ENCODE results near the gene GMPPB.
A peak's percentile ranks its signal among the peaks of the same experiment; 100 is the strongest.
"Not testable (repeated sequence)": the region's sequence is repeated elsewhere in the genome, so short reads cannot be mapped to it uniquely, and the experiment has no call there.

The GMPPB gene

DNA sequence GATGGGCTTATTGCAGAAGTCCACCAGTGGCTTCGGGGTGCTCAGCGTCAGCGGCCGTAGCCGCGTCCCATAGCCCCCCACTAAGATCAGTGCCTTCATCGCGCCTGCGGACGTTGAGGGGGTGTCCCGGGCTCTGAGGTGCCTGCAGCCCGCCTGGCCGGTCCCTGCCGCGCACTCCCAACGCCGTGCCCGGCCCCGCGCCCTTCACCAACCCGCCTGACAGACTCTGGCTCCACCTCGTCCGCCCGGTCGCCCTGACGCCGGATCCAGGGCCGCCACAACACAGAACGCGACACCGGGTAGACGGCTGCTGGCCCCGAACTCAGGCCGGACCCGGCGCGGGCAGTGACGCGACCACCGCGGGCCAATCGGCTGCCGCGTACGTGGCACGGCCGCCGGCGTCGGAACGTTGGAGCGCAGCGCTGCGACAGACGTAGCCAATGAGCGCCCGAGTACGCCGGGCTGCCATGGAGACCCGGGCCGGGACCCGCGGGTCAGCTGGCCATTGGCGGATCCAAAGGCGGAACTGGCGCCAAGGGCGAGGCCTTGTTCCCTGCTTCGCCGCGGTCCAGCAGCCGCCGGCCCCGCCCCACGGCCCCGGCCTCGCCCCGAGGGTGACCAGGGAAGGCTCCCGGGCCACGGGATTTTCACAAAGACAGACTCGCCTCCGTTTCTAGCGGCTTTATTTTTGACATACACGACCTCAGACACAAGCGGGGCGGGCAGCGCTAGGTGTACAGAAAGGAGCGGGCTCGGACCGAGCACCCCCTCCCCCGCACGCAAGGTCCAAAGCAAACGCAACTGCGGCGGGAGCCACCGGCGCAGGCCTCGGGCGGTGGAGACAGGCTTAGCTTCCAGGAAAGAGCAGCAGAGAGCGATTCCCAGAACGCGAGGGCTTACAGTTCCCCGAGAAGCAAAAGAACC, at the start of gene GMPPB:
GMPPB (minus strand) TSS at position 324 of the 924 bp plus-strand sequence; CDS start at position 99, 225 bp downstream.
- peak; percentile 90 for DNase-seq

DNA sequence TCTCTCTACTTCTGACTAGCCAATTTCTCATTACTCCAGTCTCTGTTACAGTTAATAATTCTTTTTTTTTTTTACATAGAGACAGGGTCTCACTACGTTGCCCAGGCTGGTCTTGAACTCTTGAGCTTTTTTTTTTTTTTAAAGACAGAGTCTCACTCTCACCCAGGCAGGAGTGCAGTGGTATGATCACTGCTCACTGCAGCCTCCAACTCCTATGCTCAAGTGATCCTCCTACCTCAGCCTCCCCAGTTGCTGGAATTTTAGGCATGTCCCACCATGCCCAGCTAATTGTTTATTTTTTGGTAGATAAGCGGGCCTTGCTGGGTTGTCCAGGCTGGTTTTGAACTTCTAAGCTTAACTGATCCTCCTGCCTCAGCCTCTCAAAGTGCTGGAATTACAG, 49.0 kb upstream of the GMPPB start:
- no peak for DNase-seq

- DNase-seq, result no peak
These were observed 47.7 kb upstream of the GMPPB start for GRCh38 chr3:49771340-49771938.

- DNase-seq, result no peak
These were observed 46.2 kb upstream of the GMPPB start for GRCh38 chr3:49769926-49770325.

DNA sequence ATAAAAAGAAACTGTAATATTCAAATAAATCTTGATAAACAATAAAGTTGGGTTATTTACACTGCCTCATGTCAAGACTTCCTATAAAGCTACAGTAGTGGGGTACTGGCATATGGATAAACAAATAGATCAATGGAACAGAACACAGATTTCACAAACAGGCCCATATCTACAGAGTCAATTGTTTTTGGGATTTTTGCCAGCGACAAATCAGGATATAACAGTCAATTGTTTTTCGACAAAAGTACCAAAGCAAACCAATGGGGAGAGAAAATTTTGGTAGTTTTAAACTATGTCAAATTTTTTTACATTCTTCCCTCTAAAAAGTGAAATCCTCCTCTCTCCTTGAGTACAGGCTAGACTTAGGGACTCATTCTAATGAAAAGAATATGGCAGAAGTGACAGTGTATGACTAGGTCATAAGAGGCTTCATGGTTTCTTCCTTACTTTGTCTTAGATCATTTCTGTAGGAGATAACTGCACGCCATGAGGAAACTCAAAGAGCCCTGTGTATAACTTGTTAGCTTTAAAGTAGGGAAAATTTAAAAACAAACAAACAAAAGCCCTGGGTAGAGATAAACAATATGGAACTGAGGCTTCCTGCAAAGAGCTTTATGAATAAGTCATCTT, 45.6 kb upstream of the GMPPB start:
- DNase-seq, result no peak

- no peak for DNase-seq
These were observed 40.2 kb upstream of the GMPPB start for GRCh38 chr3:49763981-49764380.

- no peak for DNase-seq
These were observed 37.9 kb upstream of the GMPPB start for GRCh38 chr3:49761661-49762060.

GRCh38 chr3:49759226-49759625, 35.5 kb upstream of the GMPPB start:
- DNase-seq, result no peak

DNA sequence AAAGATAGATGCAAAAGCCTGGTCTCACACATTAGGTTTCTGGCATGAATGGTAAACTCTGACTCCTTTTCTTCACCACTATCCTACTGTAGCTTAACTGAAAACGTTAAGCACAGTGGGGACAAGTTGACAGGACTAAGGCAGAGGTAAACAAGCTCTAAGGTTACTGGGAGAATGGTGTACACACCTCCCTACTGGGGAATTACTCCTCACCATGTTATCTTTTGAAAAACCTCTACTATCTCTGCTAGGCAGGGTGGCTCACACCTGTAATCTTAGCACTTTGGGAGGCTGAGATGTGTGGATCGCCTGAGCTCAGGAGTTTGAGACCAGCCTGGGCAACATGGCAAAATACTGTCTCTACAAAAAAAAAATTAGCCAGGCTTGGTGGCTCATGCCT, 33.4 kb upstream of the GMPPB start:
- DNase-seq, result no peak

DNA sequence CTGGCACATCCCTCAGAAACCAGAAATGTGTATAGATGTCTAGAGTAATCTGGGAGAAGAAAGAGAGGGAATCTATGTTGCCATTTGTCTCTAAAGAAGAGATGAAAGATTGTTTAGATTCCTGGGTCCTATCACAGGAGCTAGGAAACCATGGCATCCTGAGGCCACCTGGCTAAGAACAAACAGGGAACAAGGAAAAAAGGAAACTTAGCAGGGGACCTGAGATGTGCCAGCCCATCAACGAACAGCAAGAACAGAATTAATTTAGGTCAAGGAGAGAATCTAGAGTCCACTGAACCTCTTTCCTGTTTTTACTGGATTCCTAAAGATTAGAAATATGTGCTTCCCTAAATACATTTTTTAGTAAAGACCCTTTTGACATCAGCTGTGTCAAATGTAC, 32.3 kb upstream of the GMPPB start:
- DNase-seq, result no peak

DNA sequence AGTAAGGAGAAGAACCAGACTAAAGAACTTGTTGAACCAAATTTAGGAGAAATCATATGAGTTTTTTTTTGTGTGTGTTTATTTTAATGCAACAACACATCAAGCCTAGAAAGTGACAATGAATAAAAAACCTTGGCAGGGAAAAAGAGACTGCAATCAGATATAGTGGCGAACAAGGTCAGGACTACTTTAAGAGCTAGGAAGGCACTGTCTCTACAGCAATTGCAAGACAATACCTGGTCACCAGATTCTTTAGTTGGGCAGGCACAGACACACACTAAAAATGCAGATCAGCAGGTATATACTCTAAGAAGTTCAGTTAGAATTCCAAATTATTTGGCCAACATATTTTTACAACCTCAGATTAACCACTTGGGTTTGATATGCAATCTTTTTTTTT, 30.8 kb upstream of the GMPPB start:
- DNase-seq, result no peak

DNA sequence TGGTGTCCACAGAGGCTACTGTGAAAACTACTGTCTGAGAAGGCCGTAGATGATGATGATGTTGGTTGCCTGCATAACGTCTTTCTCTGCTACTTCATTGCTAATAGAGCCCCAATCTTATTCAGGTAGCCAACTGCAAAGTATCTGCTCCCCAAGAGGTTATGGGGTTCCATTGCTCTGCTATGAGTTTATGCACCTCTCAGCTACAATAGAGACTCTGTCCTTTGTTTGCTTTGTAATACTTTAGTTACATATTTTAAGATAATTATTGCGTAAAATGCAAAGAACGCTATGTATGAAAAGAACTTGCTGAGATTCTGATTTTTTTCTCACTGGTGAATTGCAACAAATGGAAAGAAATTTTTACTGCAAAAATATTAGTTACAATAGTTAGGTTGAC, 27.8 kb upstream of the GMPPB start:
- DNase-seq, result no peak

DNA sequence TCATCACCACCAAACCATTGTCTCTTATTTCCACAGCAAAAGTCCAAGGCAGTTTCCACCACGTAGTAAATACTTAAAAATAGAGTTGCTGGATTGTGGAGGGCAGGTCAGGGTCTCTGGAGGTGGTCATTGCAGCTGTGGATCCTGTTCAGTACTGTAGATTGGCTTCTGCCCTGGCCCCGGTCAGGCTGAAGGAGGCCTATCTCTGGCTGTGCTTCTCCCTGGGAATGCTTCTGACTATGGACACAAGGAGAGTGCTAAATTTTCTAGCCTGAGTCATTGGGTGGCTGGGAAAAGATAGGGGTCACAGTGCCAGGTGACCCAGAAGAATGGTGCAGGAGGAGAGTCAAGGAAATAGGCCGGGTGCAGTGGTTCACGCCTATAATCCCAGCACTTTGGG, 26.3 kb upstream of the GMPPB start:
- DNase-seq, result no peak

DNA sequence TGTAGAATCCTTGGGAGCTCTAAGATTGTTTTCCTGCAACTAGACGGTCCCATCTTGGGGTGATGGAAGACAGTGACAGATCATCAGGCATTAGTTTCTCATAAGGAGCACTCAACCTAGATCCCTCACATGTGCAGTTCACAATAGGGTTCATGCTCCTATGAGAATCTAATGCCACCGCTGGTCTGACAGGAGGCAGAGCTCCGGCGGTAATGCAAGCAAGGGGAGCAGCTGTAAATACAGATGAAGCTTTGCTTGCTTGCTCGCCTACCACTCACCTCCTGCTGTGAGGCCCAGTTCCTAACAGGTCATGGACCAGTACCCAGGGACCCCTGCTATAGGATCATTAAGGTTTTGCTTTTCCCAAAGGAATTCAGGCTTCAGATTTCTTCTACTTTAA, 25.1 kb upstream of the GMPPB start:
- DNase-seq, result not testable (repeated sequence)

- DNase-seq, result no peak
These were observed 24.2 kb upstream of the GMPPB start for GRCh38 chr3:49747792-49748480.

DNA sequence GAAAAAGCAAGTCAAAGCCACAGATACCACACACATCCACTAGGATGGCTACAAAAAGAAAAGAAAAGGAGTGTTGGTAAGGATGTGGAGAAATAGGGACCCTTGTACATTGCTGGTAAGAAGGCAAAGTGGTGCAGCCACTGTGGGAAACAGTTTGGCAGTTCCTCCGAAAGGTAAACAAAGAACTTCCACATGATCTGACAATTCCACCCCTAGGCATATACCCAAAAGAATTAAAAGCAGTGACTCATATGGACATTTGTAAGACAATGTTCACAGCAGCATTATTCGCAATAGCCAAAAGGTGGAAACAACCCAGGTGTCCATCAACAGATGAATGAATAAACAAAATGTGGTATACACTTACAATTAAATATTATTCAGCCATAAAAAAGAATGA, 22.2 kb upstream of the GMPPB start:
- no peak for DNase-seq

DNA sequence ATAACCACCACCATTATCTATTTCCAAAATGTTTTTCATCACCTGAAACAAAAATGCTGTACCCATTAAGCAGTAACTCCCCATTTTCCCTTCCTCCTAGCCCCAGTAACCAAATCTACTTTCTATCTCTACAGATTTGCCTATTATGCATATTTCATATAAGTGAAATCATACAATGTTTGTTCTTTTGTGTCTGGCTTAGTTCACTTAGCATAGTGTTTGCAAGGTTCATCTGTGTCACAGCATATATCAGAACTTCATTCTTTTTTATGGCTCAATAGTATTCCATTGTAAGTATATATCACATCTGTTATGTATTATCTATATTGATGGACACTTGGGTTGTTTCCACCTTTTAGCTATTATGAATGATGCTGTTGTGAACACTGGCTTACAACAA, 16.7 kb upstream of the GMPPB start:
- DNase-seq, result no peak

GRCh38 chr3:49738067-49738713, 14.4 kb upstream of the GMPPB start:
- no peak for DNase-seq

GRCh38 chr3:49734752-49735151, 11.0 kb upstream of the GMPPB start:
- DNase-seq, result no peak

GRCh38 chr3:49733551-49733950, 9.8 kb upstream of the GMPPB start:
- DNase-seq, result no peak

DNA sequence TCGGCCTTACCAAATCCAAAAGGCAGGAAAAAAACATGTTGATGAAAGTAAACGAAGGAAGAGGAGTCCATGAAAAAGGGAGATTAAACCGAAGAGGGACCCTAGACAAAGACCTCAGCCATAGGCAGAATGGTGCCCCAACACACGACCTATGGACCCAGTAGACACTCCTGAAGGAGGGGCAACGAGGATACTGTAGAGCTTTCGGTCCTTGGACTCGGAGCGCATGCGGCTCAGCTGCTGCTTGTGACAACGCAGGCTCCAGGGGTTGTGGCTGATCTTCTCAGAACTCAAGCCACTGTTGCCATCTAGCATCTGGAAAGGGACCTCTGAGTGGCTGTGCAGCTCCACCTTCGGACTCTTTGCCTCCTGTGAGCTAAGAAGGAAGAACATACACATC, 8.8 kb upstream of the GMPPB start:
- no peak for DNase-seq

DNA sequence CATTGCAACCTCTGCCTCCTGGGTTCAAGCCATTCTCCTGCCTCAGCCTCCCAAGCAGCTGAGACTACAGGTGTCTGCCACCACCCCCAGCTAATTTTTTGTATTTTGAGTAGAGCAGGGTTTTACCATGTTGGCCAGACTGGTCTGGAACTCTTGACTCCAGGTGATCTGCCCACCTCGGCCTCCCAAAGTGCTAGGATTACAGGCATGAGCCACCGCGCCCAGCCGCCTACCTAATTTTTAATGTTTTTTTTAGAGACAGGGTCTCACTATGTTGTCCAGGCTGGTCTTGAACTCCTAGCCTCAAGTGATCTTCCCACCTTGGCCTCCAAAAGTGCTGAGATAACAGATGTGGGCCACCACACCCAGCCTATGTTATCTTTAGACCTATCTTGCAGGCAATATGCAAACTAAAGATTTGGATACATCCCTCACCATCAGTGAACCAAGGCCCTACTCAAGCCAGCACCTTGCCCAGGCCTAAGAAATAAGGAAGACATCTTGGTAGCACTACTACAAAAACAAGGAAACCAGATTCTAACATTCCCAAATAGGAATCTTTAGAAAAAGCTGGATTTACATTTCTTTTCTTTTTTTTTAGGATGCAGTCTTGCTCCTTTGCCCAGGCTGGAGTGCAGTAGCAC, 6.3 kb upstream of the GMPPB start:
- DNase-seq, result no peak

All from activated CD8-positive, alpha-beta memory T cell treated with anti-CD3 and anti-CD28 coated beads, Interleukin-2, amount 50 U/mL, for 4 hours (primary cell).